ENCODE results near the gene LOXL4. TPM values are rescaled to one million over a fixed set of nuclear protein-coding genes. Genes with fewer than 3 reads are reported as not detected.

Gene LOXL4
- total RNA-seq, 1 donor from 2014 or later = not detected

- DNase-seq (ENCODE audit: low spot score) = no peak
- intact Hi-C loops (cut with micrococcal nuclease) = no loop called here
- H3K4me1 Mint-ChIP-seq (ENCODE audit: low read depth) = peaks cover 8% of the 10 kb centered on the region
Observed at GRCh38 chr10:98215373-98215772, 52.6 kb downstream of the LOXL4 start.

GRCh38 chr10:98213740-98214139 is 54.3 kb downstream of the LOXL4 start:
- no peak for DNase-seq (ENCODE audit: low spot score)
- Mint-ChIP-seq H3K27me3 (ENCODE audit: low read depth) (no peaks in the 10 kb centered on the region), H3K9me3 (peaks cover 25% of the 10 kb centered on the region), H3K27ac (no peak overlapping the region), H3K4me3 (ENCODE audit: low read depth) (no peak overlapping the region), H3K4me1 (ENCODE audit: low read depth) (peaks cover 16% of the 10 kb centered on the region), H3K36me3 (ENCODE audit: low read depth) (peaks cover 61% of the 10 kb centered on the region)
- intact Hi-C loops (cut with micrococcal nuclease) = no loop called here

More at GRCh38 chr10:98215373-98215772, 52.6 kb downstream of the LOXL4 start:
- H3K4me3 Mint-ChIP-seq (ENCODE audit: low read depth) = no peak overlapping the region
- H3K27ac Mint-ChIP-seq = no peak overlapping the region
- no peaks in the 10 kb centered on the region for H3K27me3 Mint-ChIP-seq (ENCODE audit: low read depth)
- H3K36me3 Mint-ChIP-seq (ENCODE audit: low read depth) = peaks cover 63% of the 10 kb centered on the region
- H3K9me3 Mint-ChIP-seq = peaks cover 40% of the 10 kb centered on the region

- intact Hi-C loops (cut with micrococcal nuclease) = no loop called here
- Mint-ChIP-seq H3K4me1 (ENCODE audit: low read depth) (peaks cover 15% of the 10 kb centered on the region), H3K9me3 (peaks cover 10% of the 10 kb centered on the region), H3K27me3 (ENCODE audit: low read depth) (no peaks in the 10 kb centered on the region), H3K4me3 (ENCODE audit: low read depth) (no peak overlapping the region), H3K36me3 (ENCODE audit: low read depth) (peaks cover 54% of the 10 kb centered on the region), H3K27ac (no peak overlapping the region)
- DNase-seq (ENCODE audit: low spot score) = no peak
Observed at GRCh38 chr10:98212196-98212595, 55.8 kb downstream of the LOXL4 start.

- H3K9me3 Mint-ChIP-seq = no peaks in the 10 kb centered on the region
- peaks cover 16% of the 10 kb centered on the region for H3K4me1 Mint-ChIP-seq (ENCODE audit: low read depth)
- no peak overlapping the region for H3K27ac Mint-ChIP-seq
- DNase-seq (ENCODE audit: low spot score) = no peak
- intact Hi-C loops (cut with micrococcal nuclease) = no loop called here
- H3K4me3 Mint-ChIP-seq (ENCODE audit: low read depth) = no peak overlapping the region
- no peaks in the 10 kb centered on the region for H3K27me3 Mint-ChIP-seq (ENCODE audit: low read depth)
- peaks cover 44% of the 10 kb centered on the region for H3K36me3 Mint-ChIP-seq (ENCODE audit: low read depth)
Observed at GRCh38 chr10:98209441-98209840, 58.6 kb downstream of the LOXL4 start.

GRCh38 chr10:98208925-98209324 is 59.1 kb downstream of the LOXL4 start:
- intact Hi-C loops (cut with micrococcal nuclease) = no loop called here
- no peaks in the 10 kb centered on the region for H3K9me3 Mint-ChIP-seq
- H3K36me3 Mint-ChIP-seq (ENCODE audit: low read depth) = peaks cover 42% of the 10 kb centered on the region
- H3K4me1 Mint-ChIP-seq (ENCODE audit: low read depth) = peaks cover 14% of the 10 kb centered on the region
- H3K4me3 Mint-ChIP-seq (ENCODE audit: low read depth) = no peak overlapping the region
- DNase-seq (ENCODE audit: low spot score) = no peak
- no peak overlapping the region for H3K27ac Mint-ChIP-seq
- H3K27me3 Mint-ChIP-seq (ENCODE audit: low read depth) = no peaks in the 10 kb centered on the region

GRCh38 chr10:98205351-98205750 is 62.6 kb downstream of the LOXL4 start:
- no peak overlapping the region for H3K4me3 Mint-ChIP-seq (ENCODE audit: low read depth)
- no peak for DNase-seq (ENCODE audit: low spot score)
- intact Hi-C loops (cut with micrococcal nuclease) = no loop called here
- H3K4me1 Mint-ChIP-seq (ENCODE audit: low read depth) = peaks cover 13% of the 10 kb centered on the region
- H3K36me3 Mint-ChIP-seq (ENCODE audit: low read depth) = peaks cover 20% of the 10 kb centered on the region
- no peak overlapping the region for H3K27ac Mint-ChIP-seq
- H3K27me3 Mint-ChIP-seq (ENCODE audit: low read depth) = no peaks in the 10 kb centered on the region
- H3K9me3 Mint-ChIP-seq = no peaks in the 10 kb centered on the region

GRCh38 chr10:98202378-98202777 is 65.6 kb downstream of the LOXL4 start:
- intact Hi-C loops (cut with micrococcal nuclease) = no loop called here
- no peak overlapping the region for H3K4me3 Mint-ChIP-seq (ENCODE audit: low read depth)
- no peak overlapping the region for H3K27ac Mint-ChIP-seq
- H3K4me1 Mint-ChIP-seq (ENCODE audit: low read depth) = peaks cover 1% of the 10 kb centered on the region
- no peak for DNase-seq (ENCODE audit: low spot score)
- peaks cover 3% of the 10 kb centered on the region for H3K36me3 Mint-ChIP-seq (ENCODE audit: low read depth)
- H3K9me3 Mint-ChIP-seq = no peaks in the 10 kb centered on the region
- no peaks in the 10 kb centered on the region for H3K27me3 Mint-ChIP-seq (ENCODE audit: low read depth)

- no peaks in the 10 kb centered on the region for H3K9me3 Mint-ChIP-seq
- H3K27ac Mint-ChIP-seq = no peak overlapping the region
- no peaks in the 10 kb centered on the region for H3K27me3 Mint-ChIP-seq (ENCODE audit: low read depth)
- intact Hi-C loops (cut with micrococcal nuclease) = no loop called here
- no peak for DNase-seq (ENCODE audit: low spot score)
- H3K4me1 Mint-ChIP-seq (ENCODE audit: low read depth) = peaks cover 3% of the 10 kb centered on the region
- peaks cover 5% of the 10 kb centered on the region for H3K36me3 Mint-ChIP-seq (ENCODE audit: low read depth)
- no peak overlapping the region for H3K4me3 Mint-ChIP-seq (ENCODE audit: low read depth)
Observed at GRCh38 chr10:98201760-98202159, 66.2 kb downstream of the LOXL4 start.

Other genes starting within 250 kb of the LOXL4 start
- gene CRTAC1, start 237.6 kb downstream of the LOXL4 start, total RNA-seq = not detected in 2 replicates
- gene R3HCC1L, start 133.5 kb downstream of the LOXL4 start, total RNA-seq = 17.9 and 18.4 TPM in 2 replicates
- 2.8 and 4.0 TPM in 2 replicates for gene PYROXD2, start 147.0 kb upstream of the LOXL4 start, total RNA-seq
- gene HPS1, start 178.7 kb upstream of the LOXL4 start, total RNA-seq = 61.2 and 62.0 TPM in 2 replicates

Measured in activated T-helper 2 cell treated with anti-CD3 and anti-CD28 coated beads, Interferon-gamma antibody, Interleukin-2, Interleukin-4, amounts not matched to agents 10 μg/mL and 5 μg/mL and 100 μg/mL, durations not matched to agents 14 hours and 24 hours and 36 hours (primary cell).